Measurements from ENCODE around the gene ALDH6A1. TPM values are rescaled to one million over a fixed set of nuclear protein-coding genes. Genes with fewer than 3 reads are reported as not detected.

The ALDH6A1 gene
- total and polyA plus RNA-seq, 2 of the 8 experiments (the other 6 are each of a cell fraction or from before 2014, with no cell fraction given): 12.1 to 28.7 TPM

- no peak for TF ChIP-seq SAP30 (IDR thresholded peaks at IDR 0.05; ENCODE audit: insufficient read depth, insufficient replicate concordance, low read length)
Measured at GRCh38 chr14:74038020-74038859, 46.0 kb downstream of the ALDH6A1 start (continued).
